Activated CD4-positive, alpha-beta T cell treated with anti-CD3 and anti-CD28 coated beads, Interleukin-2, amount 10 ng/mL, durations not matched to agents 24 days and 14 days (primary cell): ENCODE measurements around the gene ACOT4. TPM values are rescaled to one million over a fixed set of nuclear protein-coding genes. Genes with fewer than 3 reads are reported as not detected.

Experiments
- DNase-seq: peaks from one replicate; pipeline ENCODE4 v3.0.0; 2022
- H3K27ac Mint-ChIP-seq: one replicate; pipeline ENCODE4 v1.8.0; 2022; ENCODE audit warnings: mild to moderate bottlenecking, mixed read lengths
- H3K27me3 Mint-ChIP-seq: one replicate; pipeline ENCODE4 v1.8.0; 2022; ENCODE audit warnings: mixed read lengths
- H3K36me3 Mint-ChIP-seq: one replicate; pipeline ENCODE4 v1.8.0; 2022; ENCODE audit warnings: low read depth, mild to moderate bottlenecking, mixed read lengths
- H3K4me1 Mint-ChIP-seq: one replicate; pipeline ENCODE4 v1.8.0; 2021; ENCODE audit warnings: mixed read lengths
- H3K4me3 Mint-ChIP-seq: one replicate; pipeline ENCODE4 v1.8.0; 2022; ENCODE audit warnings: mild to moderate bottlenecking, moderate library complexity, mixed read lengths
- H3K9me3 Mint-ChIP-seq: one replicate; pipeline ENCODE4 v1.8.0; 2021; ENCODE audit warnings: mixed read lengths
- intact Hi-C: fragments of 100-400 bp; cut with micrococcal nuclease; formaldehyde crosslinking; loops from one replicate; pipeline ENCODE4 v1.15.1; 2023
- total RNA-seq: library from RNA; stranded (reverse); gene quantifications from 2 replicates; pipeline ENCODE4 v1.2.3, GENCODE V29; 2022

Gene ACOT4
- total RNA-seq, 1 donor from 2014 or later: 1.4 TPM

DNA sequence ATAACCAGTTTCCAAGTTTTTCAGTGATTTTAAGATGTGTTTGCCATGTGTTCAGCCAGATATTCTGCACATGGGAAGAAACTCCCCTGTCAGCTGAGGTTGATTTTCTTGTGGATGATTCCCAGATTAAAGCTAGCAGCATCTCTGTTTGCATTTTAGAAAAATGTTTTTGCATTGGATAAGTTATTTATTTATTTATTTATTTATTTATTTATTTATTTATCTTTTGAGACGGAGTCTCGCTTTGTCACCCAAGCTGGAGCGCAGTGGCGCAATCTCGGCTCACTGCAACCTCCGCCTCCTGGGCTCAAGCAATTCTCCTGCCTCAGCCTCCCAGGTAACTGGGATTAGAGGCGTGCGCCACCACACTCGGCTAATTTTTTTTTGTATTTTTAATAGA lies 2.8 kb downstream of the ACOT4 start:
- Mint-ChIP-seq H3K9me3 (no peaks in the 10 kb centered on the region), H3K27ac (no peak overlapping the region), H3K4me1 (peaks cover 1% of the 10 kb centered on the region), H3K27me3 (peaks cover 10% of the 10 kb centered on the region), H3K4me3 (no peak overlapping the region), H3K36me3 (no peaks in the 10 kb centered on the region)
- DNase-seq: no peak
- intact Hi-C loops: no loop called here

DNA sequence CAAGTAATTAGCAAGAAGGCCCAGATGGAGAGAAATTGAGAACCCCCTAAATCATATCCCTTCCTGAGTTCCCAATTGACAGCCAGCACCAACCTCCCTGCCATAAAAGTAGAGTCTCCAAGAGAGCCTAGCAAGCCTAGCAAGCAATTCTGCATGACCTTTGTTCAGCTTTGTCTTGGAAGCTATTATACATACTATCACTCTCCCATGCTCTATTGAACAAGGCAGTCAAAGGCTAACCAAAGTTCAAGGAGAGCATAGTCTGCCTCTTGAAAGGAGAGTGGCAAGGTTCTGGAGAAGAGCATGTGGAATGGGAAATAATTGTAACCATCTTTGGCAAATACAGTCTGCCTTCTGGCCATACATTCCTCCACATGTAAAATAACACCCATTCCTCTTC lies 7.8 kb downstream of the ACOT4 start:
- Mint-ChIP-seq H3K4me3 (no peak overlapping the region), H3K4me1 (no peaks in the 10 kb centered on the region), H3K27ac (no peak overlapping the region), H3K27me3 (peaks cover 7% of the 10 kb centered on the region), H3K36me3 (no peaks in the 10 kb centered on the region), H3K9me3 (no peaks in the 10 kb centered on the region)
- intact Hi-C loops: no loop called here
- DNase-seq: no peak

DNA sequence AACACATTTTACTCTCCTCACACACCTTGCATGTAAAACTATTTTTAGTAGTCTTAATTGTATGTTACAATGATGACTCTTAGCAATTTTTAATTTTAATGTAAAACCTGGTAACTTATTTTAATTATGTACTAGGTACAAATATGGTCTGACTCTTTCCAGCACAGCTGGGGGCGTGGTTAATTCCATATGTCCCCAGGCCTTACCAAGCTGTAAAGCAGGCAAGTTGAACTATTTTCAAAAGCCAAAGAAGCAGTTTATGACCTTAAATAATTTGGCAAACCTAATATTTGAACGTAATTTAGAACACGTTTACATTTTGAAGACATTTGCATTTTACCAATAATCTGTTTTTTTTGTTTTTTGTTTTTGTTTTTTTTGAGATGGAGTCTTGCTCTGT lies 11.3 kb downstream of the ACOT4 start:
- Mint-ChIP-seq H3K9me3 (no peaks in the 10 kb centered on the region), H3K27me3 (peaks cover 12% of the 10 kb centered on the region), H3K27ac (no peak overlapping the region), H3K36me3 (no peaks in the 10 kb centered on the region), H3K4me3 (no peak overlapping the region), H3K4me1 (no peaks in the 10 kb centered on the region)
- intact Hi-C loops: no loop called here
- no peak for DNase-seq

DNA sequence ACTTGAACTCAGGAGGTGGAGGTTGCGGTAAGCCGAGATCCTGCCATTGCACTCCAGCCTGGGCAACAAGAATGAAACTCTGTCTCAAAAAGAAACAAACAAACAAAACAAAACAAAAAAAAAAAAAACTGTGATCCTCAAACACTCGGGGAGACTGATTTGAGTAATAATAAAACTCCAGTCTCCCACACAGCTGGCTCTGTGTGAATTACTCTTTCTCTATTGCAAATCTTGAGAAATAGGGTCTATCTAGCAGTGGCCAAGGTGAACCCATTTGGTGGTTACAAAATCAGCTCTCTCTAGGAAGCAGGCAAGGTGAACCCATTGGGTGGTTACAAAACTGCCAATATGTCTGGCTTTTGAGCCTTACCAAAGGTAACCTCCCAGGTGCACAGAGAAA lies 14.6 kb downstream of the ACOT4 start:
- peaks cover 13% of the 10 kb centered on the region for H3K27me3 Mint-ChIP-seq
- H3K4me1 Mint-ChIP-seq: peaks cover 3% of the 10 kb centered on the region
- no peak overlapping the region for H3K4me3 Mint-ChIP-seq
- H3K36me3 Mint-ChIP-seq: no peaks in the 10 kb centered on the region
- intact Hi-C loops: no loop called here
- peaks cover 3% of the 10 kb centered on the region for H3K9me3 Mint-ChIP-seq
- H3K27ac Mint-ChIP-seq: no peak overlapping the region
- no peak for DNase-seq

DNA sequence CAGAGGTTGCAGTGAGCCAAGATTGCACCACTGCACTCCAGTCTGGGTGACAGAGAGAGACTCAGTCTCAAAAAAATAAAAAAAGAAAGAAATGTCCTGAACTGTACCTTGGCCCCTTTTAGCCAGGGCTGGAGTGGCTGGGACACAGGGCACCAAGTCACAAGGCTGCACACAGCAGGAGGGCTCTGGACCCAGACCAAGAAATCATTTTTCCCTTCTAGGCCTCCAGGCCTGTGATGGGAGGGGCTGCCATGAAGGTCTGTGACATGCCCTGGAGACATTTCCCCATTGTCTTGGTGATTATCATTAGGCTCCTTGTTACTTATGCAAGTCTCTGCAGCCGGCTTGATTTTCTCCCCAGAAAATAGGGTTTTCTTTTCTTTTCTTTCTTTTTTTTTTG lies 15.6 kb downstream of the ACOT4 start:
- Mint-ChIP-seq H3K4me1 (peaks cover 6% of the 10 kb centered on the region), H3K36me3 (no peaks in the 10 kb centered on the region), H3K27me3 (peaks cover 13% of the 10 kb centered on the region), H3K27ac (no peak overlapping the region), H3K4me3 (no peak overlapping the region), H3K9me3 (peaks cover 3% of the 10 kb centered on the region)
- intact Hi-C loops: no loop called here
- DNase-seq: no peak

DNA sequence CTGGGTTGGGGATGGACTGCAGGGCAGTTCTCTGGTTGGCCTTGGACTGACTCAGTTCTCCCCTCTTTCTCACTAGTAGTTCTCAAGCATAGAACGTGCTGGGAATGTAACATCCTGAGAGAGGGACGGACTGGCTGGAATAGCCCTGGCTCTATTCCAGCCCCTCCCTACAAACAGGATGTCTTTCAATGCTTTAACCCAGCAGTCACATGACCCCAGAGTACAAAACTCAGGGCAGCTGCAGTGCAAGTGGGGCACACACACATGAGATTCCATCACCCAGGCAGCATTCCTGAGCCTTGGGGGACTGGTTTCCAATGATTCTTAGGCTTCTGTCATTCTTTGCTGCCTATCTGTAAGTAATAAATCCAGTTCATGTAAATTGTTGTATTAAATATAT lies 19.0 kb downstream of the ACOT4 start:
- Mint-ChIP-seq H3K27ac (no peak overlapping the region), H3K4me1 (peaks cover 8% of the 10 kb centered on the region), H3K4me3 (no peak overlapping the region), H3K36me3 (no peaks in the 10 kb centered on the region), H3K27me3 (peaks cover 8% of the 10 kb centered on the region), H3K9me3 (peaks cover 3% of the 10 kb centered on the region)
- intact Hi-C loops: loop anchor here (10.0 kb wide), 1 partner anchor 46 kb away; the partner anchor contains the start of gene ACOT2
- DNase-seq: no peak

DNA sequence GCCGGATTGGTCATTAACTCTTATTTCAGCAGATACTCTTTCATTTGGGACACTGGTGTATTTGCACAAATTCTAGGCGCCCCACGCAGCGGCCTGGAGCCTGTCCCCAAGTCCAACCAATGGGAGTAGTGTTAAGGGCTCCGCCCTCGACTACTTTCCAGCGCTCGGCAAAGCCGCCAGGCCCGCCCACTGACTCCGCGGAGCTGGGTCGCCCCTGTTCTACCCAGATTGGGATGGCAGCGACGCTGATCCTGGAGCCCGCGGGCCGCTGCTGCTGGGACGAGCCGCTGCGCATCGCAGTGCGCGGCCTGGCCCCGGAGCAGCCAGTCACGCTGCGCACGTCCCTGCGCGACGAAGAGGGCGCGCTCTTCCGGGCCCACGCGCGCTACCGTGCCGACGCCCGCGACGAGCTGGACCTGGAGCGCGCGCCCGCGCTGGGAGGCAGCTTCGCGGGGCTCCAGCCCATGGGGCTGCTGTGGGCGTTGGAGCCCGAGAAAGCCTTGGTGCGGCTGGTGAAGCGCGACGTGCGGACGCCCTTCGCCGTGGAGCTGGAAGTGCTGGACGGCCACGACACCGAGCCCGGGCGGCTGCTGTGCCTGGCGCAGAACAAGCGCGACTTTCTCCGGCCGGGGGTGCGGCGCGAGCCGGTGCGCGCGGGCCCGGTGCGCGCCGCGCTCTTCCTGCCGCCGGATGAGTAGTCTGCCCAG lies 20.8 kb downstream of the ACOT4 start, which contains the start of gene ACOT6:
ACOT6 (plus strand) TSS at position 179 of the 707 bp plus-strand sequence; CDS start at position 234, 55 bp downstream.
- DNase-seq: peak; percentile 90
- Mint-ChIP-seq H3K9me3 (peaks cover 3% of the 10 kb centered on the region), H3K4me3 (peak within 1 kb of the TSS; percentile 81), H3K4me1 (peaks cover 8% of the 10 kb centered on the region), H3K27me3 (peaks cover 8% of the 10 kb centered on the region), H3K27ac (peak within 1 kb of the TSS; percentile 51), H3K36me3 (no peaks in the 10 kb centered on the region)
- intact Hi-C loops: loop anchor here (10.0 kb wide), 1 partner anchor 48 kb away; the partner anchor contains the start of gene ACOT2

DNA sequence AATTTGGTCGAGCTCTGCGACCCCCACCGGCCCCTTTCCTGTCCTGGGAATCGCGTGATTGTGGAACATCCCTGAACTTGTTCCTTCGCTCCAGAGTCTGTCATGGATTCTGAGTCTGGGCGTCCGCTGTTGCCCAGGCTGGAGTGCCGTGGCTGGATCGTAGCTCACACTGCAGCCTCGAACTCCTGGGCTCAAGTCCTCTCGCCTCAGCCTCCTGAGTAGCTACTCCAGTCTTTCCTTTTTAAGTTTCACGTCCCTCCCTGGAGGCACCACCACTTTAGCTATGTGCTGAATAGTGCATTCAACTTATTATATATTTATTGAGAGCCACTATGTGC lies 21.3 kb downstream of the ACOT4 start:
- H3K9me3 Mint-ChIP-seq: peaks cover 3% of the 10 kb centered on the region
- DNase-seq: no peak
- H3K4me1 Mint-ChIP-seq: peaks cover 8% of the 10 kb centered on the region
- intact Hi-C loops: loop anchor here (10.0 kb wide), 1 partner anchor 48 kb away; the partner anchor contains the start of gene ACOT2
- H3K4me3 Mint-ChIP-seq: peak overlapping the region; percentile 81
- peaks cover 8% of the 10 kb centered on the region for H3K27me3 Mint-ChIP-seq
- H3K36me3 Mint-ChIP-seq: no peaks in the 10 kb centered on the region
- no peak overlapping the region for H3K27ac Mint-ChIP-seq

DNA sequence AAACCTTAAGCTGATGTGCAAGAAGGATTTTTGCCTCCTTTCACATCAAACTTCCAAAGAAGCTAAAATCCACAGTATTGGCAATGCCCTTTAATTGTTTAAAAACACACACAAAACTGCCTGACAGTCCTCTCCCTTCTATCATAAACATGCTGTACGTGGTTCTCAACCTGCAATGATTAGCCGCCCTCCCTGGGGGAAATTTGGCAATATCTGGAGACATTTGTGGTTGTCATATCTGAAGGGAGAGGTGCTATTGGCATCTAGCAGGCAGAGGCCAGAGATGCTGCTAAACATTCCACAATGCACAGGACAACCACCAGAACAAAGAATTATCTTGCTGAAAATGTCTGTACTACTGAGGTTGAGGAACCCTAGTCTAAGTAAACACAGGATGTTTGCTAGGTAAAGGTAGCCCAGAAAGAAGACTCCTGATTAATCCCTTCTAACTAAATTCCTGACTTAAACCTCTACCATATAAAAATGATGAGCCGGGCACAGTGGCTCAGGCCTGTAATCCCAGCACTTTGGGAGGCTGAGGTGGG lies 21.8 kb downstream of the ACOT4 start:
- Mint-ChIP-seq H3K4me1 (peaks cover 8% of the 10 kb centered on the region), H3K27me3 (peaks cover 5% of the 10 kb centered on the region), H3K4me3 (peak overlapping the region; percentile 81), H3K9me3 (peaks cover 3% of the 10 kb centered on the region), H3K36me3 (no peaks in the 10 kb centered on the region), H3K27ac (no peak overlapping the region)
- intact Hi-C loops: loop anchor here (10.0 kb wide), 1 partner anchor 49 kb away; the partner anchor contains the start of gene ACOT2
- DNase-seq: no peak

DNA sequence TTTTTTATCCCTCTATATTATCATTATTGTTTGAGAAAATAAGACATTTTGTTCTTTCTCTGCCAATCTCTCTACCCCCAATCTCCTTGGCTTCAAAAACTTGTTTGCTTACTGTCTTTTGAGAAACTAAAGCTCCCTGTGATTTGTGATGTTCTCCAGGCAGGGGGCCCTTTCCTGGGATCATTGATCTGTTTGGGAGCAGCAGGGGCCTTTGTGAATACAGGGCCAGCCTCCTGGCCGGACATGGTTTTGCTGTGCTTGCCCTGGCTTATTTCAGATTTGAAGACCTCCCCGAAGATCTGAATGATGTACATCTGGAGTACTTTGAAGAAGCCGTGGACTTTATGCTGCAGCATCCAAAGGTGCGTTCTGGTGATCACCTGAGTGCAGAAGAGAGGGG lies 25.2 kb downstream of the ACOT4 start:
- Mint-ChIP-seq H3K9me3 (no peaks in the 10 kb centered on the region), H3K27ac (no peak overlapping the region), H3K36me3 (no peaks in the 10 kb centered on the region), H3K27me3 (peaks cover 10% of the 10 kb centered on the region), H3K4me1 (peaks cover 4% of the 10 kb centered on the region), H3K4me3 (no peak overlapping the region)
- intact Hi-C loops: loop anchor here (10.0 kb wide), 1 partner anchor 52 kb away; the partner anchor contains the start of gene ACOT2
- no peak for DNase-seq

DNA sequence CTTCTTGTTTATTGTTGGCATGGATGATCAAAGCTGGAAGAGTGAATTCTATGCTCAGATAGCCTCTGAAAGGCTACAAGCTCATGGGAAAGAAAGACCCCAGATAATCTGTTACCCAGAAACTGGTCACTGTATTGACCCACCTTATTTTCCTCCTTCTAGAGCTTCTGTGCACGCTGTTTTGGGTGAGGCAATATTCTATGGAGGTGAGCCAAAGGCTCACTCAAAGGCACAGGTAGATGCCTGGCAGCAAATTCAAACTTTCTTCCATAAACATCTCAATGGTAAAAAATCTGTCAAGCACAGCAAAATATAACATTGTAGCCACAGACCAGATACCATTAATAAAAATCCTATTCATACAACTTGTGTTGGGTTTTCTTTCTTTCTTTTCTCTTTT lies 27.9 kb downstream of the ACOT4 start:
- no peak for DNase-seq
- Mint-ChIP-seq H3K27ac (no peak overlapping the region), H3K9me3 (no peaks in the 10 kb centered on the region), H3K4me1 (no peaks in the 10 kb centered on the region), H3K4me3 (no peak overlapping the region), H3K27me3 (peaks cover 7% of the 10 kb centered on the region), H3K36me3 (no peaks in the 10 kb centered on the region)
- intact Hi-C loops: loop anchor here (10.0 kb wide), 1 partner anchor 55 kb away; the partner anchor contains the start of gene ACOT2

DNA sequence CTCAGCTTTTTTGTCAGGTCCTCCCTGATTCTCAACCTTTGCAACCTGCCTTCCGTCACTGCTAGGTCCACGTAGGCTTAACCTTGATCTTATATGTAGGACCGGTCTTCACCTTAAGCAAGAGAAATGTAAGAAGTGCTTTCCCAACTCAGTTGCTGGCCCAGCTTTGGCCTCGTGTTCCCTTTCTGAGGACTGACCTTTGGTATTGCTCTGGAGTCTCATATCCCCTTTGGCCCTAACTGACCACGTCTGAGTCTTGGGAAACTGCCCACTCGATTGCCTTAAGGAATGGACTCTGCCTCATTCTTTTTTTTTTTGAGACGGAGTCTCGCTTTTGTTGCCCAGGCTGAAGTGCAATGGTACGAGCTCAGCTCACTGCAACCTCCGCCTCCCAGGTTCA lies 28.6 kb downstream of the ACOT4 start:
- Mint-ChIP-seq H3K27ac (no peak overlapping the region), H3K36me3 (no peaks in the 10 kb centered on the region), H3K9me3 (no peaks in the 10 kb centered on the region), H3K4me1 (no peaks in the 10 kb centered on the region), H3K4me3 (no peak overlapping the region), H3K27me3 (peaks cover 7% of the 10 kb centered on the region)
- no peak for DNase-seq
- intact Hi-C loops: no loop called here

DNA sequence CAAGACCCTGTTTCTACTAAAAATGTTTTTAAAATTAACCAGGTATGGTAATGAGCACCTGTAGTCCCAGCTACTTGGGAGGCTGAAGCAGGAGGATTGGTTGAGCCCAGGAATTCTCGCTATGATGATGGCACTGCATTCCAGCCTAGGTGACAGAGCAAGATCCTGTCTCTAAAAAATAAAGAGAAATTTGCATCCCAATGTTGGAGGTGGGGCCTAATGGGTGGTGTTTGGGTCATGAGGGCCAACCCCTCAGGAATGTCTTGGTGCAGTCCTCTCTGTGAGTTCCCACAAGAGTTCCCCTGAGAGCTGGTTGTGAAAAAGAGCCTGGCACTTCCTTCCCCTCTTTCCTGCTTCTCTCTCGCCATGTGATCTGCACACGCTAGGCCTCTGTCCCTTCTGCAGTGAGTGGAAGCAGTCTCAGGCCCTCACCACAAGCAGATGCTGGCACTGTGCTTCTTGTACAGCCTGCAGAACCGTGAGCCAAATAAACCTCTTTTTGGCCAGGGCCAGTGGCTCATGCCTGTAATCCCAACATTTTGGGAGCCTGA lies 31.9 kb downstream of the ACOT4 start:
- Mint-ChIP-seq H3K9me3 (no peaks in the 10 kb centered on the region), H3K27ac (no peak overlapping the region), H3K4me1 (no peaks in the 10 kb centered on the region), H3K36me3 (no peaks in the 10 kb centered on the region), H3K4me3 (no peak overlapping the region), H3K27me3 (peaks cover 7% of the 10 kb centered on the region)
- DNase-seq: no peak
- intact Hi-C loops: no loop called here

DNA sequence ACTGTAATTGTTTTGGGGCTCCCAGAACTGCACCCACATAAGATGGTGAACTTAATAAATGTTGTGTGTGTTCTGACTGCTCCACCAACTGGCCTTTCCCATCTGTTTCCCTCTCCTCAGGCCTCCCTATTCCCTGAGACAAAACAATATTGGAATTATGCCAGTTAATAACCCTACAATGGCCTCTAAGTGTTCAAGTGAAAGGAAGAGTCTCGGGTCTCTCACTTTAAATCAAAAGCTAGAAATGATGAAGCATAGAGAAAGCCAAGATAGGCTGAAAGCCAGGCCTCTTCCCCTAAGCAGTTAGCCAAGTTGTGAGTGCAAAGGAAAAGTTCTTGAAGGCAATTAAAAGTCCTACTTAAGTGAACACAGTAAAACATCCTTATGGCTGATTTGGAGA lies 34.0 kb downstream of the ACOT4 start:
- no peak overlapping the region for H3K4me3 Mint-ChIP-seq
- H3K27ac Mint-ChIP-seq: no peak overlapping the region
- intact Hi-C loops: no loop called here
- H3K9me3 Mint-ChIP-seq: no peaks in the 10 kb centered on the region
- H3K27me3 Mint-ChIP-seq: peaks cover 7% of the 10 kb centered on the region
- no peaks in the 10 kb centered on the region for H3K36me3 Mint-ChIP-seq
- H3K4me1 Mint-ChIP-seq: no peaks in the 10 kb centered on the region
- no peak for DNase-seq
